NCI-H1436 treated with DMSO at 0.1 percent for 48 hours (cell line): ENCODE measurements around the gene PCK1.

Source experiments
- DNase-seq: peaks from one replicate; lab custom pipeline; 2025; lab: John Stamatoyannopoulos, UW

The PCK1 gene

DNA sequence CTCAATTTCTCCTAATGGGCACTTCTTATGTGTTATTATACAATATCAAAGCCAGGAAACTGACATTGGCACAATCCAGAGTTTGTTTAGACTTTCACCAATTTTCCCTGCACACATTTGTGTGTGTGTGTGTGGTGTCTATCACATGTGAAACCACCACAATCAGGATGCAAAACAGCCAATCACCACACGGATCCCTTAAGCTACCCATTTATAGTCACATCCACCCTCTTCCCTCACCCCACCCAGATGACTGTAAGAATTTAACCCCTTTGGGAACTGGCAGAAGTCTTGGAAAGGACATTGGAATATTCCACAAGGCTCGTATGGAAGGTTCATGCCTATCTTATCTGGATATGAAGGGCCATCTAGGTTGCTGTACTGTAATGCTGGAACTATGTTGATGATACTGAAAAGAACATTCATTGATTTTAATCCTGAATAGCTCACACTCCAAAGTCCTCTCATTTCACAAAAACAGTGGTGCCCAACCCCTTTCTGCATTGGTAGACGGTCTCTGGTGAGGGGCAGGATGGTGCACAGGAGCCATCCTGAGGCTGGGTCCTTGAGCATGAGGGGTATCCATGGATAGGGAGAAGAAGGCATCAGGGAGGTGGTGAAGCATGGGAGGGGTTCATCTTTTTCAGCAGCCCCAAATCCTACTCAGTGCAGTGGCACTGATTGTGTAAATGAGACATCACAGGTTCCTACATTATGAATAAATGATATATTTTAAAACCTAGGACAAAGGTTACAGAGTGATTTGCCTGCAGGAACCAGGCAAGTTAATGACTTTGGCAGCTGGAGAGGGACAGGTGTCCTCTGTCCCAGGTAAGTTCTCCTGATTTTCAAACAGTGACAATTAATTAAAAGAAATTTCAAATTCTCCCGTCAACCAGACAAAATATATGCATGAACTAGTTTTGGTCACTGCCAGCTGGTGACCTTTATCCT, 23.9 kb upstream of the PCK1 start:
- no peak for DNase-seq

DNA sequence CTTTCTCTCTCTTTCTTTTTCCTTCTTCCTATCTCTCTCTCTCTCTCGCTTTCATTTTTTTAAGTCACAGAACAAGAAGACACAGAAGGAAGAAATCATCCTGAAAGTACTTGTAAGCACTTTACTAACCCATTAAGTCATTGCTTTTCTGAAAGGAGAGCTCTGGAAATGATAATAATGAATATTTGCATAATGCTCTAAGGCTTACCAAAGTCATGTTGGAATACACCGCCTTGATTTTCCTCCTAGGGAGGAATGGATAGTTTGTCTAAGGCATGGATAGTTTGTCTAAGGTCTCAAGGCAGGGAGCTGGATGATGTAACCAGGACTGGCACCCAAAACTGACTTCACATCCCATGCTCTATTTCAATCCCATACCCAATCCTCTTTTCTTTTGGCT, 23.1 kb upstream of the PCK1 start:
- DNase-seq, result no peak

DNA sequence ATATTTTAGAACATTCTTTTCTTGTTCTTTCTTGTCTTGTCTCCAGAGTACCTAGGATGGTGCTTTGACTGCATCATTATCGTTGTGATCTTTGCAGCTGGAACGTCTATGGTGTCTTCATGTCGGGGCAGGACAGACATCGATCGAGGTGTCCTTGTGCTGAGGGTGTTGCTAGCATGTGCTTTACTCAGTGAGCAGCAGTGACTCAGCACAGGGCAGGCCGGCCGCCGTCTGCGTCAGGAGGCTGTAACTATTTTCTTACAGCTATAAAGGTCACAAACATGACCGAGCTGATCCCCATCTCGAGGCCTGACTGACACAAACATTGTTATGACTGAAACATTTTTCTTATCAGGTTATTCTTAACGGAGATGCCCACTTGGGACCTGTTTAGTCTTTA, 21.0 kb upstream of the PCK1 start:
- no peak for DNase-seq

DNA sequence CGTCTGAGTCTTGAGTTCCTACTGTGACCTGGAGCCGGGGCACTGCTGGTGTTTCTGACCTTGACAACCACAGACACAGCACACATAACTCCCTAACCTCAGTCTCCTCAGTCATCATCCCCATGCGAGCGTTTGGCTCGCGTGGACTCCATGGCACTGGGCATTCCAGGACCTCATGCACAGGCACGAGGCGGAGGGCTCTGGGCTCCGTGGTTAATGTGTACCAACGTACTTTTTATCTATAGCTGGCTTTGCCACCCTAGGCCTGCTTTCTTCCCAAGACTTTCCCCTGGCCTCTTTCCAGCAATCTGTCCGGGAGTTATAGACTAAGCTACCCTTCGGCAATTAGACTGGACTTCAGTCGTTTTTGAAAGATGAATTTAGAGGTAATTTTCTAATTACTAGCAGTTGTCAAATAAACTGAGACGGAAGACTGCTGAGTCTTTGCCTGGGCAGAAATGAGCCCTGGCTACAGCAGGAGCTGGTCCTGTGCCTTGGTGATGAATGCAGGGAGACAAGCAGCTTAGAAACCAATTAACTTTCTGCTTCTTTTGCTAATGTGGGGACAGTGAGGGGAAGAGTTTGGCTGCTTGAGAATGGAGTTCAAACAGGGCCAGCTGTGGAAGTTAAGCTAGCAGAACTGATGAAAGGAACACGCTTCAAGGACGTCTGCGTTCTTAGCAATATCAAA, 19.9 kb upstream of the PCK1 start:
- DNase-seq, result no peak

DNA sequence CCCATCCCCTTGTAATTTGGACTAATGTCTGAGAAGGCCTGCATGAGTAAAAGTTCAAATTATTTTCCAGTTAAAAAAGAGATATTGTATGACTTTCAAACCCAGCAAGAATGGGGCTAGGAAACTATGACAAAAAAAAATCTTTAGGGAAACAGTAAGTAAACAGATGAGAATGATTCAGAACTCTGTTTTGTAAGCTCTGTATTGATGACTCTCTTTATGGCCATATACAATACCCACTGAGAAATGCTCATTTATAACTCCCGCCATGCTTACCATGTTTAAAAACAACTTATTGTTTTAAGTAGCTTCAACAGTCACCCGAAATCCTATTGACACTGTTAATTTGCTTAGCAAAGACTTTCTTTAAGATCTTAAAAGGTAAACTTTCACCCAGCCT, 17.2 kb upstream of the PCK1 start:
- DNase-seq, result no peak

DNA sequence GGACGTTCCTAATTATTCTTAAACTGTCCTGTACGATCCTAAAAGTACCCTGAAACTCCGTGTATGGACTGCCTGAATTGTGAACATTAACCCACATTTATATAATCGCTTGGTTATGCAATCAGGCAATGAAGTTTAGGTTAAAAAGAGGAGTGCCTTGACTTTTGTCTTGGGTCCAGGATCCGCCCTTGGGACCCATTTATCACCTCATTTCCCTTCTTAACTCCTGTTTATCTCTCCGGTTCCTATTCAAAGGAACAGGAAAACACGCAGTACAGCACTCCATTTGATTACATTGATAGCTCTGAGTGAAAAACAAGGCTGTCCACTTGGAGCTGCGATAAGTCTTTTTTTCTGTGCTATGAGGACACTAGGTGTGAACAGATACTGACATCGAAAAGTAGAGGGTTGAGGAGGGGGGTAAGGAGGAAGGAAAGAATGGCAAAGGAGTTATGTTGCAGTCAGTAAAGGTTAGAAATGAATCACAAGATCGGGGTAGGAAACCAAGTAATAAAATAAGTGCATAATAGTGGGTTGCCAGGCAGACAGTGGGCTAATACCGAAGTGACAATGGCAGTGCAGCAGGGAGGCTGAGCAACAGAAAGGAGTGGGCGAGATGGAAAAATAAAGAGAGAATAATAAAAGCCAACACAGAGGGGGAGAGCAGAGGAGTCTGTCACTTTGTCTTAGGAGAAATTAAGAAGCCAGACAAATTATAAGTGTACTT, 15.9 kb upstream of the PCK1 start:
- DNase-seq, result no peak

DNA sequence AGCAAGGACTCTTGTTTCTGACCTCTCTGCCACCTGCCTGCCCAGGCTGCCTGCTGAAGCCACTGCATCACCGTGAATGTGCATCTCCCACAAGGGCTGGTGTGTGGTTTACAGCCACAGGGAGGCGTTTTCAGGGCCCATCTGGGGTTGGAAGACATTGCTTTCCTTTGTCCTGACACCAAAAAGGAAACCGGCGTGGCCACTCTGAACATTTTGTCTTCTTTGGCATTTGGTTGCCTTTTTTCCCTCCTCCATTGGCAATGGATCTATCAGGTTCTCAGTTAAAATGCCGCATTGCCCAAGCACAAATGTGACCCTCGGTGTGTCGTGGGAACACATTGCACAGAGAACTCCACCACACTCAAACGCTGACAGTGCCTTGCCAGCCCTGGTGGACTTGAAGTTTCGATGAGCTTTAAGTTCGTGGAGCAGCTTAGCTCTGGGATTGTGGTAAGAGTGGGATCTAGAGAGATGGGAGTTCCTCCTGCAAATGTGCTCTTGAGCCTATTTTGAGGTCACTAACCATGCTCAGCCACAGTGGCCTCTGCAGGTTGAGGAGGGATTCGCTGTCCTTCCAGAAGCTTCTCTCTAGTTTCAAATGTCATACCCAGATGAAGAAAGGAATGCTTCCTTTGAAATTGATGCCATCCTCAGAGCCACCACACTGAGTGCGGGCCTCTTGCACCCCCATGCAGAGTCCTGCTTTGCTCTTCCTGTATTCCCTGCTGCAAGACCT, 14.8 kb upstream of the PCK1 start:
- no peak for DNase-seq

DNA sequence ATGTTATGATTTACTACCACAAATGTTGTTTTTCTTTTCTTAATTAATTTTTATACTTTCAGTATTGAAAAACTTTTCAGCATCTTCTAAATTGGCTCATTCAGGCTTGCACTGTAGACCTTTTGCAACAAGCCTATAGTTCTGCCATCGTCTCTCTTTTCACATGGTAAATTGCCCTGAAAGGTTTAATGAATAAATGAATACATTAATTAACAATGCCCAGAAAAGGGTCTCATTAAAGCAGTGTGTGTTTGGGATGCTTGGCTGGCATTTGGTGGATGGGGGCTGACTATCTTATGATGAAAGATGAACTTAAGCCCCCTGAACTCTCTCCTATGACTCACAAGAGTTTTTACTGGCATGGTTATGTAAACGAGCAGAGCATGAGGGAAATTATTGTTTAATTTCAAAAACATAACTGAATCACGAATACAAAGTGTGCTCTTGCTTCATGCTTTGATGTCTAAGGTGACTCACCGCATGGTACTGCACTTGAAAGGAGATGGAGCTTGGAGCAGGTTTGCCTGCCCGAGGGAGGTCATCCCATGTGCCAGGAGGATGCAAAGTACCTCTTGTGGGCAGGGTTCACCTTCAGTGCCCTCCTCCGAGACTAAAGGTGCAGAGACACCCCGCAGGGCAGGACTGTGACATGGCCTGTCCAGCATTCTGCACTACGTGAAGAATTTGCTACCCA, 13.8 kb upstream of the PCK1 start:
- no peak for DNase-seq

DNA sequence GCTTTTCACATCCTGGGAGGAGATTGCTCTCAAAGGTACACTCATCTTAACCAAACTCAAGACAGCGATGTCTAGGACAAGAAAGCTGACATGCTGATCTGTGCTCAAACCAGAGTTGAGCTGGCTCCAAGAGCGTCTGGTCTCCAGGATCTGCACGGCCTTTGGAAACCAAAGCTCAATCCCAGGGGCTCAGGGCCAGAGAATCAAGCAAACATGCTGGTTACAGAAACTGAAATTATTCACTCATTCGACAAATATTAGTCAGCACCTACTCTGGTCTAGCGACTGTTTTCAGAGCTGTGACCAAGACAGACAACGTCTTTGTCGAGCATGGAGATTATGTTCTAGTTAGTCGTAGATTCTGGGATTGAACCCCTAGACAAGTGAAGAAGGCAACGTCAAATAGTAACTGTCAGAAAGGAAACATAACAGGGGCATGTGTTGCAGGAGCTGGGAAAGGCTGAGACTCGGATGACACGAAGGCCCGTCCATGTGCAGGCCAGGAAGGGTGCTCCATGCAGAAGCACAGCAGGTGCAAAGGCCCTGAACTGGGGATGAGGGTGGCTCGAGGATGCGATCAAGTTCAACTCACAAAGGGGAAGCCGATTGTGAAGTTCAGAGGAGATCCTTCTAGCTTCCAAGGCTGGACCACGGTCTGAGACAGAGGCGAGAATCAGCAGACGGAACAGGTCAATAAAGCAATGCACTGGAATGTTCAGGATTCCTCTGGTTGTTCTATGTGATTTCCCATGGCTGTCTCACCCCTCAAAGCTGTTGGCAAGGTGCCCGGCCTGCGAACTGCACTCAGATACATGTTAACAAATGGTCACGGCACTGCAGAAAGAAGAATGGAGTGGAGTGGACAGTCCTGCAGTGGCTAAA, 12.5 kb upstream of the PCK1 start:
- no peak for DNase-seq

DNA sequence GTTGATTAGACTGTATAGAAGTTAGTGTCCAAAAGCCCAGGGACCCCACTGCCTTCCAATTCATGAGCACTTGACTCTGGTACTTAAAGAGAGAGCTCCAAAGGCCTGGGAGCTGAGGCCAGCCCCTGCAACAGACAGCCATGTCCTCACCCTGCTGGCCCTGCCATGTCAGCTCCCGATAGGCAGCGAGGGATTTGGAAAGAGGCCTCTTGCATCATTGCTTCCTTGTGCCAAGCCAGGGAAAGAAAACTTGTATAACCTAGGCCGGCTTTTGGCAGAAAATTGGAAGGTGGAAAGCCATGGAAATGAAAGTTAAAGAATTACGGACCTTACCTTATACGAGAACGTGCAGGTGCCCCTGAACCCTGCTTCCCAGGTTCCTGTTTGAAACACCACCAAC, 8.4 kb upstream of the PCK1 start:
- DNase-seq, result no peak

DNA sequence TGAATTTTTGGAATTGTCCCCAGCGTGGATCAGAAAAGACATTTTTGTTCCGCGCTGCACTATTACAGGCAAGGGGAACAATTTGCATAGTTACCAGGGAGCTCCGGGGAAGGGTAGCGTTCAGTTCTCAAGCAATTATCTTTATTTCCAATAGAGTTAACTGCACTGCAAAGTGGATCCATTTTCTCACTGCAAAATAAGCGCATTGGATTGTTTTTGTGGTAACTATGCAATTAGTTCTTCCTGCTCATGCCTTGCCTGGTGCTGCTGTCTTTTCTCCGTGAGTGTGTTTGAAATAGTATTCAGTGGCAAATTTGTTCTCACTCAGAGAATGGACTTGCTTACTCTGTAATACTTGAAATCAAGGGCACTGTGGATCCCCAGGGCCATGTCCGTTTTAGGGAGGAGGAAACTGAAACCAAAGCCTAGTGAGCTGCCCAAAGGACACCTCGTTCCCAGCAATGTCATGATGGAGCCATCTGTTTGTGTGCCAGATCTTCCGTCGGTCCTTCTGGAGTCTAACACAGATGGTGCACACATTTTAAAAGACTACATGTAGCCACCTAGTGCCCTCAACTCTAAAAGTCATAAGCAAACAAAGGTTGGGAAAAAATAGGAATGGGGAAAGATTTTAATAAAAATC, 7.4 kb upstream of the PCK1 start:
- DNase-seq, result peak; percentile 72

DNA sequence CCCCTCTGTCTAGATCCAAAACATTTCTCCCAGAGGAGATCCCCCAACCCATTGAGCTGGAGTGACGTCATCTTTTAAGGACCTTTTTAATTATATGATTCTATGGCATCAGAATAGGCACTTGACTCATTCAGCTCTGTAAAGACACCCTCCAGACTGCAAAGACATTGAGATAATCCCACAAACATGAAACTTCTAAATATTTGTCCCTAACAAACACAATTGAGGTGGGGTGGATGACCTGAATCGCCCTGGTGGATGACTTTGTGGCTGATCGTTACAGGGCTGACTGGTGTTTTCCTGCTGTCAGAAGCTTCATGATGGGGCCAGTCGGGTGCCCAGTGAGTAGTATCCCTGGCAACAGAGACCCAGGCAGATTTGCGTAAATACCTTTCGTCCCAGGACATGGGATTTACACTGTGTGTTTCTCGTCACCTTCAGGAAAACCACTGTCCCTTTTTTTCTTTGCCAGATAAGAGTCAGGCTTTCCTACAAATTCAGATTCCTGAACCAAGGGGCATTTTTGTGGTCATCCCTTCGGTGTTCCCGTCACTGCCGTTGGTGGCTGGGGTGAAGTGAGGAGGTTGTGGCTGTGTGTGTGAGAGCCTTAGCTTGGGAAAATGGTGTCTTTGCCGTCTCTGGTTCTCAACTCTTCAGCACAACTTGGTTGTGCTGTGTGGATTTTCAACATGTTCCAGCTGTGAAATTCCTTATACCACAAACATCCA, 5.3 kb upstream of the PCK1 start:
- no peak for DNase-seq

DNA sequence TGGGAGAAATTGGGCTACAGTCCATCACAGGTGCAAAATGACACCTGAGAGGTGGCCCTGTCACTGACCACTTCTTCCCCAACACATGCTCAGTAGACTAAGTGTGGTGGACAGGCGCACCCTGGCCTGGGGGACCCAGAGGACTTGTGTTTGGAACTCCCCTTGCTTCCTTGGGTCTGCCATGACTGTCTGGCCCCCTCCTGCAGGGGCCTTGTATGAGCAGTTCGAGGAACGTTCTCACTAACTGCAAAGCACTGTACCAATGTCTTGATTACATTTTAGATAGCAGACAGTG, 4.0 kb upstream of the PCK1 start:
- no peak for DNase-seq

DNA sequence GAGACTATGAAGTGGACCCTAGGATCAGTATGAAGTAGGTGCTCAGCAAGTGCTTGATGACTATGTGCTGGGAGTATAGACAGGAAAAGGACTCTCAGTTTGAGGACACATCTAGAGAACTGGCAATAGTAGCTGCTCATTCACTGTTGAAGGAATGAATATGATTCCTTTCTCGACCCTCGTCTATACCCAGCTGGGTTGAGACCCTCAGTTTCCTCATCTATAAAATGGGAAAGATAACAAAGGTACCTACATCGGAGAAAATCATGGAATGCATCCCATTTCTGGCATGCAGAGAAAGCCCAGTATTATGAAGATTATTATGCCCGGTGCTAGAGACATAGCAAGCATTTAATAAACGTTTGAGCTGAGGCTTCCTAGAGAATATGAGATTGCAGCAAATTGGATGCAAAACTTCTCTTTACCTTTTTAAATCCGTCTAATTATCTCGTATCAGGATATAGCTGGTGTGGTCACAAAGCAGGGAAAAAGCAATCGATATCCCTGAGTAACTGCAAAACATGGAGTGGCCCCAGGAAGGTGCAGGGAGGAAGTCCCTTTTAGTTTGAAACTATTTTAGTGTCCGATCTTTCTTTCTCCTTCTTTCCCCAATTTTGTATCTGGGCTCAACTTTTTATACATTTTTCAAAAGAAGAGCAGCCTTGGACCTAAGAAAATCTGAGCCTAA, 2.8 kb upstream of the PCK1 start:
- DNase-seq, result no peak

DNA sequence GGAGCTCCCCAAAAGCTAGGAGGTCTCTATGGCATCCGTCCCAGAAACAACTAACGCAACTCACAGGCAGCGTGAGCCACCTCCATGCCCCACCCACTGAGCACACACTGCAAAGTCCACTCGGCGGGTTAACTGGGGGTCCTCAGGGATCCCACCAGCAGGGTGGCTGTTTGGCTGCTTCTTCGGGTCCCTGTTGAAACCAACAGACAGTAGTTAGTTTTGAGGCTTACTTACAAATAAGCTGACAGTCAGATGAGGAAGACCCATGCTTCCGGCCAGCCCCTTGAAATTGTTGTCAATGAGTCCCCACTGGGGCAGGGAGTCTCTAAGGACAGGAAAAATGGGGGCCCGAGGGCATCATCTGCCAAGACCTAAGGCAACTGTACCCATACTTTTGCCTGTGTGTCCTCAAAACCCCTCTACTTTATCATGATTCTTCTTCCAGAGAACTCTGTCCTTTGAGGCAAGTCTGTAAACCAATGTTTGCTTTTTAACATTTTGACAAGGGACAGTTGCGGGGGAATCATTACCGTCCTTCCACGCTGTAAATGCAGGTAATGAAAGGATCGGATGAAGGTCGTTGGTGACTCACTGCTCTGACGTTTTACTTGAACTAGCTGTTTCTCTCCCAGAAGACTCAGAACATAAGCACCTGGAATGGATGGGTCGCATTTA, 2.2 kb upstream of the PCK1 start:
- no peak for DNase-seq

DNA sequence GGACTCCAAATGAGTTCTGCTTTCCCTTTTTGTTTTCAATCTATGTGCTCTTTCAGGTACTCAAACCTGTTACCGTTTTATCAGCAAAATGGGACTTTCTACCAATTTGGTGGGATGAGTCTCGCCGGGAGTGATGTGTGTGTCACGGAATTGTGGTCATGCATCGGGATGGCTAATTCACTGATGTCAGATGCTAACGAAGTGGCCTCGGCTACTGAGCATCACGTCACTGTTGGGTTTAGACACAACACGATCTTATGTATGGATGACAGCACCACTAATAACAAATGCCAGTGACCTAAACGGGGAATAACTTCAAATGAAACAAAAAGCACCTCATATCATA, 1.6 kb upstream of the PCK1 start:
- no peak for DNase-seq

DNA sequence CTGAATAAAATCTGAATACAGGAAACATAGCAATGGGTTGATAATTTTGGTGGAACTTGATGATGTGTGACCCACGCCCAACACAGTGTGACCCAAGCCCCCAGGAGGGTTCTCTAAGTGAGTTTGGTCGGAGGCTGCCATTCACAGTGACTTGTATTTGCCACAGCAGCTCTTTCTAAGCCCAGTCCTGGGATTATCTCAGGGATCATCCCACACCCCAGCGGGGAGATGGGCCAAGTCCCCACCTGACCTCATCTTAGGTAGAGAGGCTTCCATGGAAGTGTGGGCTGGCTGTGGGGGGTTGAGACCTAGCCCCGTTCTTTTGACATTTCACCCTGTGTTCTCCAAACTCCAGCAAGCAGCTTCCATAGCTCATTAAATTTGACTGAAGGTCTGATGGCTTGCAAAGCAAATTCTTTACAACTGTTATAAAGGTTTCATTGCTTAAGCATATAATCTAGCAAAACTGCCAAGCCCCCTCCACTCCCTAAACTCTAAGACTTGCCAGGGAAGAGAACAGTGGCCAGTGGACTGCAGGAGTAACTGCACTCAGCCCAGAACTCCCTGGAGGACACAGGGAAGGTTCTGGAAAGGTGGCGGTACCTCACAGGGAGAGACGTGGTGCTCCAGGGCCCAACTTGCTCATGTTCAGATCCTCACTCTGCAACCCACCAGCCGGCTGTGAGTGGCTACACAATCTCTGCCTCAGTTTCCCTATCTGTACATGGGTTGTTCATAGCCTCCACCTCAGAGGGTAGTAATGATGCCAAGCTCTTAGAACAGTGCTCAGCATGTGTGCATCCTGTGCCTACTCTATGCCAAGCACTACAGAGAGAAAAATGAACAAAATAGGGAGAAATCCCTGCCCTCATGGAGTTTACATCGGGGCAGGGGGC, 1.0 kb upstream of the PCK1 start:
- DNase-seq, result no peak
